H1 (cell line): ENCODE measurements around the gene JPH3. TPM values are rescaled to one million over a fixed set of nuclear protein-coding genes. Genes with fewer than 3 reads are reported as not detected.

Source experiments
- CTCF ChIA-PET: fragments of 300-600 bp; sonication (Branson Sonifier 250); formaldehyde crosslinking; loops from one replicate; lab custom pipeline; 2021; ENCODE audit not compliant: partially characterized antibody; lab: Charles Lee
- POLR2A ChIA-PET: fragments of 300-600 bp; sonication (Branson Sonifier 250); formaldehyde crosslinking; loops from one replicate; lab custom pipeline; 2021; ENCODE audit warnings: inconsistent platforms; ENCODE audit not compliant: partially characterized antibody; lab: Charles Lee
- DNase-seq, 2 experiments: peaks; one replicate each; pipeline versions ENCODE4 v3.0.0 to v3.0.0-alpha.2; 2010 to 2022; ENCODE audit warnings: low spot score in 2 of 2, low read depth in 1 of 2, mixed read lengths in 1 of 2
- FAIRE-seq: peaks from 2 replicates; lab custom pipeline; 2011; peaks lifted over from hg19 to GRCh38; lab: Jason Lieb, UNC
- H2AFZ ChIP-seq: 2 replicates; pipeline ENCODE4 v1.8.1; 2012; ENCODE audit warnings: low read length, inconsistent platforms
- H2AK5ac ChIP-seq: 2 replicates; pipeline ENCODE4 v1.6.1; 2013; ENCODE audit warnings: low read depth, low read length
- H2BK120ac ChIP-seq: replicated peaks from 2 replicates; pipeline ENCODE3; 2013; ENCODE audit warnings: low read depth, low read length, inconsistent platforms
- H2BK12ac ChIP-seq: 2 replicates; pipeline ENCODE4 v1.6.1; 2013; ENCODE audit warnings: low read depth, low read length
- H2BK15ac ChIP-seq: 2 replicates; pipeline ENCODE4 v1.6.1; 2013; ENCODE audit warnings: low read length
- H2BK20ac ChIP-seq: 2 replicates; pipeline ENCODE4 v1.6.1; 2013; ENCODE audit warnings: low read length
- H2BK5ac ChIP-seq: 2 replicates; pipeline ENCODE4 v1.6.1; 2013; ENCODE audit warnings: low read depth, low read length
- H3K14ac ChIP-seq: 2 replicates; pipeline ENCODE4 v1.6.1; 2013; ENCODE audit warnings: inconsistent platforms; ENCODE audit not compliant: insufficient read length
- H3K18ac ChIP-seq: 2 replicates; pipeline ENCODE4 v1.6.1; 2013; ENCODE audit warnings: low read length; ENCODE audit errors: extremely low read depth
- H3K23ac ChIP-seq: 2 replicates; pipeline ENCODE4 v1.6.1; 2013; ENCODE audit warnings: inconsistent platforms; ENCODE audit not compliant: insufficient read length
- H3K23me2 ChIP-seq: 2 replicates; pipeline ENCODE4 v1.6.1; 2013; ENCODE audit warnings: low read depth, low read length
- H3K27ac ChIP-seq: 2 replicates; pipeline ENCODE4 v1.6.1; 2011; ENCODE audit warnings: low read depth, low read length, inconsistent platforms
- H3K27me3 ChIP-seq, 4 experiments: replicated peaks in 1 of 4; 1 replicate in 1 of 4; 2 replicates in 3 of 4; pipeline versions ENCODE4 v1.6.1 to v1.8.1; 2011 to 2013; ENCODE audit warnings: low read length in 3 of 4, mild to moderate bottlenecking in 3 of 4, inconsistent platforms in 2 of 4, mixed read lengths in 2 of 4, moderate library complexity in 1 of 4; ENCODE audit not compliant: control insufficient read depth in 3 of 4, insufficient read depth in 3 of 4; ENCODE audit errors: extremely low read depth in 1 of 4
- H3K36me3 ChIP-seq, 4 experiments: 2 replicates each; pipeline versions ENCODE4 v1.6.1 to v1.8.1; 2011 to 2013; ENCODE audit warnings: mild to moderate bottlenecking in 4 of 4, low read length in 3 of 4, moderate library complexity in 2 of 4, control low read depth in 1 of 4, inconsistent platforms in 1 of 4; ENCODE audit not compliant: insufficient read depth in 4 of 4, control insufficient read depth in 2 of 4
- H3K4ac ChIP-seq: replicated peaks from 2 replicates; pipeline ENCODE3; 2013; ENCODE audit warnings: low read length, low read depth, mixed read lengths, inconsistent platforms; ENCODE audit not compliant: insufficient read length
- H3K4me1 ChIP-seq, 4 experiments: replicated peaks in 1 of 4; 1 replicate in 1 of 4; 2 replicates in 3 of 4; pipeline versions ENCODE4 v1.6.1 to v1.8.1; 2011 to 2013; ENCODE audit warnings: low read length in 3 of 4, inconsistent platforms in 2 of 4, mixed read lengths in 1 of 4; ENCODE audit not compliant: insufficient read depth in 4 of 4, control insufficient read depth in 3 of 4
- H3K4me2 ChIP-seq, 2 experiments: 2 replicates each; pipeline versions ENCODE4 v1.6.1 to v1.8.1; 2011 to 2013; ENCODE audit warnings: low read depth in 2 of 2, low read length in 2 of 2, control low read depth in 1 of 2, inconsistent platforms in 1 of 2, mild to moderate bottlenecking in 1 of 2; ENCODE audit not compliant: insufficient read depth in 1 of 2
- H3K4me3 ChIP-seq, 4 experiments: fragments of 200-600, 300-600 bp in 1 of 4; sonication (generic), shearing (Covaris generic), sonication (Bioruptor Twin) in 1 of 4; 2 replicates each; pipeline versions ENCODE4 v1.5.1 to v1.8.1; 2011 to 2016; ENCODE audit warnings: low read length in 4 of 4, low read depth in 3 of 4, control low read depth in 2 of 4, inconsistent platforms in 2 of 4, mild to moderate bottlenecking in 2 of 4, mixed read lengths in 1 of 4, moderate library complexity in 1 of 4; ENCODE audit not compliant: insufficient read depth in 2 of 4; ENCODE audit errors: extremely low read depth in 1 of 4
- H3K56ac ChIP-seq: replicated peaks from 2 replicates; pipeline ENCODE3; 2013; ENCODE audit warnings: low read depth, mild to moderate bottlenecking, mixed read lengths, low read length, inconsistent platforms; ENCODE audit not compliant: insufficient read length
- H3K79me1 ChIP-seq: 2 replicates; pipeline ENCODE4 v1.6.1; 2013; ENCODE audit warnings: low read depth, low read length, control low read depth
- H3K79me2 ChIP-seq, 2 experiments: 2 replicates each; pipeline versions ENCODE4 v1.6.1 to v1.8.1; 2012 to 2013; ENCODE audit warnings: low read length in 2 of 2, mild to moderate bottlenecking in 2 of 2, inconsistent platforms in 1 of 2; ENCODE audit not compliant: insufficient read depth in 2 of 2, control insufficient read depth in 1 of 2
- H3K9ac ChIP-seq, 4 experiments: replicated peaks in 1 of 4; 1 replicate in 1 of 4; 2 replicates in 3 of 4; pipeline versions ENCODE4 v1.6.1 to v1.8.1; 2011 to 2013; ENCODE audit warnings: low read depth in 3 of 4, low read length in 3 of 4, control low read depth in 2 of 4, mild to moderate bottlenecking in 2 of 4, moderate library complexity in 2 of 4, inconsistent platforms in 1 of 4; ENCODE audit errors: extremely low read depth in 1 of 4
- H3K9me3 ChIP-seq, 2 experiments: 2 replicates each; pipeline versions ENCODE4 v1.6.1 to v1.8.1; 2012 to 2013; ENCODE audit warnings: mild to moderate bottlenecking in 2 of 2, moderate library complexity in 2 of 2, control low read depth in 1 of 2, inconsistent platforms in 1 of 2, low read depth in 1 of 2, low read length in 1 of 2, mixed read lengths in 1 of 2; ENCODE audit not compliant: insufficient read depth in 2 of 2
- H4K20me1 ChIP-seq, 2 experiments: replicated peaks in 1 of 2; 2 replicates each; pipeline versions ENCODE3 to v1.8.1; 2011 to 2013; ENCODE audit warnings: inconsistent platforms in 2 of 2, low read length in 2 of 2, mild to moderate bottlenecking in 1 of 2; ENCODE audit not compliant: insufficient read depth in 2 of 2, control insufficient read depth in 1 of 2
- H4K5ac ChIP-seq: 2 replicates; pipeline ENCODE4 v1.6.1; 2013; ENCODE audit warnings: low read length, low read depth, mixed read lengths, inconsistent platforms; ENCODE audit not compliant: insufficient read length
- H4K8ac ChIP-seq: 2 replicates; pipeline ENCODE4 v1.8.0; 2013; ENCODE audit warnings: mild to moderate bottlenecking, moderate library complexity, low read length, inconsistent platforms; ENCODE audit not compliant: insufficient read depth; ENCODE audit errors: extremely low read depth
- H4K91ac ChIP-seq: replicated peaks from 2 replicates; pipeline ENCODE3; 2013; ENCODE audit warnings: low read length, mixed read lengths, inconsistent platforms; ENCODE audit not compliant: insufficient read length
- BACH1 ChIP-seq: IDR thresholded peaks from 2 replicates; pipeline ENCODE4 v1.6.1; 2012; ENCODE audit warnings: low read length, improper control_type of control experiment
- CHD2 ChIP-seq: IDR thresholded peaks from 2 replicates; pipeline ENCODE4 v1.6.1; 2012; ENCODE audit warnings: low read length, improper control_type of control experiment
- CTCF ChIP-seq, 3 experiments: IDR thresholded peaks; 1 replicate in 2 of 3; 2 replicates in 1 of 3; pipeline versions ENCODE4 v1.5.1 to v1.6.1; 2011; ENCODE audit warnings: low read length in 3 of 3, mild to moderate bottlenecking in 3 of 3, inconsistent platforms in 2 of 3, low read depth in 1 of 3, moderate library complexity in 1 of 3; ENCODE audit not compliant: insufficient read depth in 1 of 3; ENCODE audit errors: control extremely low read depth in 1 of 3
- POLR2A ChIP-seq, 2 experiments: IDR thresholded peaks; 1 replicate in 1 of 2; 2 replicates in 1 of 2; pipeline ENCODE4 v1.6.1; 2011; ENCODE audit warnings: low read depth in 2 of 2, low read length in 2 of 2, mild to moderate bottlenecking in 2 of 2; ENCODE audit errors: control extremely low read depth in 1 of 2
- POU5F1 ChIP-seq: IDR thresholded peaks from 2 replicates; pipeline ENCODE4 v1.6.1; 2011; ENCODE audit warnings: low read depth, mild to moderate bottlenecking, low read length, moderate library complexity
- USF2 ChIP-seq: IDR thresholded peaks from 2 replicates; pipeline ENCODE4 v1.6.1; 2011; ENCODE audit warnings: low read length, improper control_type of control experiment
- ZNF274 ChIP-seq: IDR thresholded peaks from 2 replicates; pipeline ENCODE4 v1.7.0; 2012; ENCODE audit warnings: low read length, borderline replicate concordance; ENCODE audit errors: extremely low read depth
- WGBS, 2 experiments: shearing (Covaris generic) in 1 of 2; methylation state at CpG; one replicate each; pipeline versions ENCODE4 v1.1.6 to v1.1.7; 2013 to 2015; ENCODE audit warnings: low lambda C conversion rate in 2 of 2, mixed read lengths in 2 of 2, inconsistent platforms in 1 of 2, low coverage in 1 of 2, missing lambda C conversion rate in 1 of 2; ENCODE audit not compliant: insufficient replicate concordance in 2 of 2, insufficient coverage in 1 of 2, insufficient read length in 1 of 2; ENCODE audit errors: extremely low coverage in 1 of 2, missing lambda C conversion rate in 1 of 2; 5-methylcytosine and 5-hydroxymethylcytosine counted together
- polyA plus RNA-seq, 7 experiments: library from polyadenylated mRNA; depleted of rRNA in 3 of 7; stranded (reverse) in 5 of 7; unstranded in 2 of 7; fragments of >200 nt in 5 of 7; fragments of 200-250 nt in 2 of 7; gene quantifications; 1 replicate in 5 of 7; 2 replicates in 1 of 7; 4 replicates in 1 of 7; pipeline versions ENCODE4 v1.2.1 to v1.2.3, GENCODE V29; 2011 to 2013; ENCODE audit warnings: missing spikeins in 2 of 7, mixed read lengths in 2 of 7
- total RNA-seq: library from RNA; stranded (reverse); fragmentation: NEBNext Ultra II Directional; extraction: Animal tissue kit (Norgen Biotek cat#: 25700); gene quantifications from 2 replicates; pipeline ENCODE4 v1.2.1, GENCODE V29; 2021

The JPH3 gene
- total and polyA plus RNA-seq, 2 of the 8 experiments (the other 6 are each of a cell fraction or from before 2014, with no cell fraction given): 10.3 to 28.3 TPM

GRCh38 chr16:87644186-87644585, 41.9 kb downstream of the JPH3 start:
- H3K4me1 ChIP-seq: 0 out of 7 replicates have a peak, but pooled peaks cover 0 to 2% (median 0%) of the 10 kb centered on the region in 4 experiments
- no peak overlapping the region for H2BK12ac ChIP-seq
- peaks cover 10% of the 10 kb centered on the region for H3K79me1 ChIP-seq
- H3K27ac ChIP-seq: no peak overlapping the region
- H2BK120ac ChIP-seq: no peak overlapping the region
- no peak overlapping the region for H3K4me3 ChIP-seq
- H3K18ac ChIP-seq: no peak overlapping the region
- H4K8ac ChIP-seq: no peak overlapping the region
- peaks cover 0 to 9% (median 3%) of the 10 kb centered on the region in 4 experiments; a peak in 3 of 8 replicates for H3K36me3 ChIP-seq
- 95% methylated on average over 35 of the region's 35 CpGs; no CpG with 5 or more reads in 1 of the 2 experiments for WGBS, 2 experiments
- H3K79me2 ChIP-seq: no peaks in the 10 kb centered on the region; a peak in 1 of 4 replicates
- H3K23me2 ChIP-seq: no peaks in the 10 kb centered on the region
- H2AFZ ChIP-seq: no peak overlapping the region
- no peak overlapping the region for H2BK5ac ChIP-seq
- H3K9ac ChIP-seq: no peak overlapping the region
- H3K4ac ChIP-seq: no peak overlapping the region
- H3K23ac ChIP-seq: no peak overlapping the region
- H4K91ac ChIP-seq: no peak overlapping the region
- TF ChIP-seq POLR2A (IDR thresholded peaks at IDR 0.05; ENCODE audit: control extremely low read depth in 1 of 2, low read depth in 2 of 2, low read length in 2 of 2): no peak
- TF ChIP-seq POU5F1: no peak
- no peak for TF ChIP-seq CHD2
- TF ChIP-seq ZNF274: no peak
- no peak for TF ChIP-seq USF2
- TF ChIP-seq BACH1: no peak
- TF ChIP-seq CTCF (IDR thresholded peaks at IDR 0.05; ENCODE audit: control extremely low read depth in 1 of 3, insufficient read depth in 1 of 3, low read depth in 1 of 3, low read length in 3 of 3): no peak
- H3K9me3 ChIP-seq: peaks cover 0 to 3% of the 10 kb centered on the region in 2 experiments; a peak in 1 of 4 replicates
- FAIRE-seq (no peak), DNase-seq (no peak)
- no peak overlapping the region for H2BK15ac ChIP-seq
- ChIA-PET CTCF (interaction anchor here (0.8 to 3.7 kb wide), 2 partner anchors 9 to 56 kb away, joined by 3 to 18 read pairs; no protein-coding TSS in a partner anchor), POLR2A (no interaction called here)
- H4K20me1 ChIP-seq: peaks cover 0 to 8% of the 10 kb centered on the region in 2 experiments
- H3K4me2 ChIP-seq: no peak overlapping the region
- H2AK5ac ChIP-seq: no peak overlapping the region
- no peak overlapping the region for H4K5ac ChIP-seq
- H3K14ac ChIP-seq: no peak overlapping the region
- H2BK20ac ChIP-seq: no peak overlapping the region
- no peak overlapping the region for H3K56ac ChIP-seq
- H3K27me3 ChIP-seq: no peaks in the 10 kb centered on the region
